ENCODE data around the gene CAV1.
"Not testable (repeated sequence)": the region's sequence is repeated elsewhere in the genome, so short reads cannot be mapped to it uniquely, and the experiment has no call there.

CAV1 gene, protein sequence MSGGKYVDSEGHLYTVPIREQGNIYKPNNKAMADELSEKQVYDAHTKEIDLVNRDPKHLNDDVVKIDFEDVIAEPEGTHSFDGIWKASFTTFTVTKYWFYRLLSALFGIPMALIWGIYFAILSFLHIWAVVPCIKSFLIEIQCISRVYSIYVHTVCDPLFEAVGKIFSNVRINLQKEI

DNA sequence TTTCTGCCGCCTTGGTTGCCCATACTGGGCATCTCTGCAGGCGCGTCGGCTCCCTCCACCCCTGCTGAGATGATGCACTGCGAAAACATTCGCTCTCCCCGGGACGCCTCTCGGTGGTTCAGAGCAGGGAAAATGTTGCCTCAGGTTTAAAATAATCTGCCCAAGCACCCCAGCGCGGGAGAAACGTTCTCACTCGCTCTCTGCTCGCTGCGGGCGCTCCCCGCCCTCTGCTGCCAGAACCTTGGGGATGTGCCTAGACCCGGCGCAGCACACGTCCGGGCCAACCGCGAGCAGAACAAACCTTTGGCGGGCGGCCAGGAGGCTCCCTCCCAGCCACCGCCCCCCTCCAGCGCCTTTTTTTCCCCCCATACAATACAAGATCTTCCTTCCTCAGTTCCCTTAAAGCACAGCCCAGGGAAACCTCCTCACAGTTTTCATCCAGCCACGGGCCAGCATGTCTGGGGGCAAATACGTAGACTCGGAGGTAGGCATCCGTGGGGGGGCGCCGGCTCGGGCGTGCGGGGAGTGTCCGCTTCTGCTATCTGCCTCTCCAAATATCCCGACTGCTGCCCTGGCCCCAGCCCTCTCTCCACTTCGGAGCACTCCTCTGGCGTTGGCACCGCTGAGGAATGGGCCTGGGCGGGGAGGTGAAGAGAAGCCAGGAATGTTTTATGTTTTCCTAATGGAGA, at the start of gene CAV1:
Gene CAV1 (plus strand): TSS at position 428 of the 689 bp plus-strand sequence. CDS start 27 bp downstream, at position 455.
- DNase-seq = no peak

DNA sequence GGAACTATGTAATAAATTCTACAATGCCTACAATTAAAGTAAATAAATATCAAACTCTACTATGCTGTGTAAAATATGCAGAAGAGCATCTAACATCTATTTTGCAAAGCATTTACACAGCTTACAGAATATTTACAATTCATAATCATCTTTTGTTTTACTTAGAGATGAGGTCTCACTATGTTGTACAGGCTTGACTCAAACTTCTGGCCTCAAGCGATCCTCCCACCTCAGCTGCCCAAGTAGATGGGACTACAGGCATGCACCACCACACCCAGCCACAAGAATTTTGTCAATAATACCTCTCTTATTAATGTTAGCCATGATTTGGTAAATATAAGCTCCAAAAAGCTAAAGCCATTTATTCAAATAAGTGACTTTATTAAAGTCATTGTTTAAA, 47.2 kb upstream of the CAV1 start:
- DNase-seq = no peak

DNA sequence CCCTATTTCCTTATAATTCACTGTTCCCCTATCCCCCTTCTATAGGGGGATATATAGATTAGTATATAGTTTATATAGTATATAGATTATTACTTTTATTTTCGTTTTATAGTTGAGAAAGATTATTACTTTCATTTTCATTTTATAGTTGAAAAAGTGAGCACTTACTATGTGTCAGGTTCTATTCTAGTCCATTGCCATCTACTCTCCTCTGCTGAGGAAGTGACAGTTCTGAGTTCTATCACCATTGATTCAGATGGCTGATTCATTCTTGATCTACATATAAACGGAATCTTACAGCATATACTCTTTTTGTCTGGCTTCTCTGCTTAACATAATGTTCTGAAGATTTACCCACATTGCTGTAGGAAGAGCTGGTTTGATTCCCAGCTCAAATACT, 46.0 kb upstream of the CAV1 start:
- no peak for DNase-seq

DNA sequence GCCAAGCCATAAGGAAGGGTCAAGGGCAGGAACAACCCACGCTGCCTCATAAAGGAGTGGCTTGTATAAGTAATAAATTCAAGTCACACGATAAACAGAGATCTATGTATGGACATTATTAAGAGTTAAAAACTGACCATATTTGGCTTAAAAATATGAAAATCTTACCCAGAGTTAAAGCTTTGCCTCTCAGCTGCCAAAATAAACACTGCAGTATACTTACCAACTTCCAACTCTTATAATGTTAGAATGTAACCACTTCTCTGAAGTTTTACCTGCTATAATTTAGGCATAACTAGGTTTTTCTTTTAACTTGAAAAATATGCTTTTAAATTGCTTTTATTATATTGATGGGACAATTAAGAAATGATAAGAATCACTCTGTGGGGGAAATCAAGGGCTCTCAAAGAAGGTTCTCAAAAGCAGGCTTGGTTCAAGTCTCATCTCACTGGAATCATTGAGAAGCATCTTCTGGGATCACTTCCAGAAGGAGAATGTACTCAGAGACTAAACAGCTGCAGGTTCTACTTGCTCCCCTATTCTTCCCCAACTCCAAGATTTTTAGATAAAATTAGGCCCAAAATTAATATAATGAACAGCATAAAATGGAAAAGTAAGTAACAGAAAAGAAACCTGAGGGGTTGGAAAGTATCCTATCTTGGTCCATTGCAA, 41.4 kb upstream of the CAV1 start:
- DNase-seq = no peak

DNA sequence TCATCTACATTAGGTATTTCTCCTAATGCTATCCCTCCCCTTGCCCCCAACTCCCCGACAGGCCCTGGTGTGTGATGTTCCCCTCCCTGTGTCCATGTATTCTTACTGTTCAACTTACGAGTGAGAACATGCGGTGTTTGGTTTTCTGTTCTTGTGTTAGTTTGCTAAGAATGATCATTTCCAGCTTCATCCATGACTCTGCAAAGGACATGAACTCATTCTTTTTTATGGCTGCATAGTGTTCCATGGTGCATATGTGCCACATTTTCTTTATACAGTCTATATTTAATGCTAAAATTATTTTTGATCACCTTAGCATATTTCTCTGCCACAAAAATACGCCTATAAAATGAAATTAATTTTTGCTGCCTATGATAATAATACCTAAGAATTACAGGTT, 40.4 kb upstream of the CAV1 start:
- DNase-seq = not testable (repeated sequence)

DNA sequence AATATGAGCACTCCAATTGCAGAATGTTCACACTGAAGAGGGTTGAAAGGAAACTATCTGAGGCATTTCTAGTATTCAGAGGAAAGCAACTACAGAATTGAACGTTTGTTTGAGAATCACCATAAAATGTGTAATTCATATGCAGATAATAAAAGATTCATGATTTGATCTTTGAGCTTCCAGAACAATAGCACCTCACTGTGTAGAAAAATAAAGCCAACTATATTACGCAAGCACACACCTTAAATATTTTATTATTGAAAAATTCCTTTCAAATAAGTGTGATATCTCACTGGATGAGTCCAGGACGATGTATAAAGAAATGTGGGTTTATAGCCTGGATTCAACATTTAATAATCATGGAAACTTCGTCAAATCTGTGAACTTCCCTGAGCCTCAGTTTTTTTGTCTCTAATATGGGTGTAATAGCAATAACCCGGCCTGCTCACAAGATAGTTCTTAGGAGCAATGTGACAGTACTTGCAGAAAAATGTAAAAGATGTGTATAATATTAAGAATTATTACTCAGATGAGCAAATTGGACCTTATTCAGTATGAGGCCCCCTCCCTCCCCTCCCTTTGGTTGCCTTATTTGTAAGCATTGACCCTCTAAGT, 36.8 kb upstream of the CAV1 start:
- DNase-seq = no peak

DNA sequence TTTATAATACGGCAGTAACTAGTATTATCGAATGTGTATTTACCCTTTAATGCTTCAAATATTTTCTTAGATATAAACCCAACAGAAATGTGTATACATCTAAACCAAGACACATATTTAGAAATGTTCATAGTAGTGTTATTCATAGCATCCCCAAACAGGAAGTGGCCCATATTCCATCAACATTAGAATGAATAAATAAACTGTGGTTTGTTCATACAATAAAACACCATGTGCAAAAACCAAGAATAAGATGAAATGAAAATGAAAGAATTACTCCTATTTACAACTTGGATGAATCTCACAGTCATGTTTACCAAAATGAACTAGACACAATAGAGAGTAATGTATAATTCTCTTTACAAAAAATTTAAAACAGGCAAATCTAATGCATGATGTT, 34.5 kb upstream of the CAV1 start:
- no peak for DNase-seq

DNA sequence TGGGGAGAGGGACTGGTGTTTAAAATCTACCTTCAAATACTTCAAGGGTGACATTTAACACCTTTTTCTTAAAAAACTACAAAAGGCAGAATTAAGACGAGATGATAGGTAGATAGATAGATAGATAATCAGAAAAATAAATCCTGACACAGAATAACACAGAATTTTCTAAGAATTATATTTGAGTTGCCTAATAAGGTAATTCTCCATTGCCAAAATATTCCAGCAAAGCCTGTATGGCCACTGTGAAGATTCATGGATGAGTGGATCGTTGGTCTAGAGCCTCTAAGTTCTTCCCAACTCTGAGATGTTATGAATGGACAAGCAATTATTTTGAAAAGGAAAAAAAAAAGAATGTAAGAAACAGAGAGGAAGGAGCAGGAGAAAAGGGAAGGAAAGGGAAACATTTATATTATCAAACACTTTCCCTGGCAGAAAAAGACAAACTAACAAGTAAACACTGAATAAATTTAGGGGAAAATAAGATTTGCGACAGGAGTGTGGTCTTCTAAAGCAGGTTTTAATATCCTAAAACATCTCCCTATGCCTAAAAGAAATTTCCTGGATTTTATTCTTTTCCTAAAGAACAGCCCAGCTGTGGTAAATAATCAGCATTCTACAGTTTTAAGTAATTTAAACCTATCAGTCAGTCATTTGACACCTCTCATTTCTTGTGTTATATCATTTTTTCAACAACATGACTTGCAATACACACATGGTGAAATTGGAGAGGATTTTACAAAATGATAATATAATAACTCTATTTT, 32.8 kb upstream of the CAV1 start:
- no peak for DNase-seq

DNA sequence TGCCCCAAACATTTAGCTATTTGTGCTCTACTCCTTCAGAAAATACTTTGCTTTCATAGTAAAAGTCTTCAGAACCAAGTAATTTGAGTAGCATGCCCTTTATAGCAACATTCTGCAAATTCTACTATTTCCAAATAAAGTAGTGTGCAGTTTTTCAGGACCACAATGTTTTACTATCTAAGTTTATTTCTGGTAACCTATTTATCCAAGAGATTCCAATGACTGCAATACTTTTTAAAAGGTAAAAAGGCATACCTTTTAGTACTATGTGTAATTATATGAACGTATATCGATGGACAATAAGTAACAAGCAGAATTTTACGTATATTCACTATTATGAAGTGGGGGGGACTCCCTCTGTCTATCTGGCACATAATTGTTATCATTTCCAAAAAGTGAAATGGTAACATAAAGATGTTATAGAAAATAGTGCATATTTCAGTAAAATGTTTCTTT, 32.2 kb upstream of the CAV1 start:
- no peak for DNase-seq

DNA sequence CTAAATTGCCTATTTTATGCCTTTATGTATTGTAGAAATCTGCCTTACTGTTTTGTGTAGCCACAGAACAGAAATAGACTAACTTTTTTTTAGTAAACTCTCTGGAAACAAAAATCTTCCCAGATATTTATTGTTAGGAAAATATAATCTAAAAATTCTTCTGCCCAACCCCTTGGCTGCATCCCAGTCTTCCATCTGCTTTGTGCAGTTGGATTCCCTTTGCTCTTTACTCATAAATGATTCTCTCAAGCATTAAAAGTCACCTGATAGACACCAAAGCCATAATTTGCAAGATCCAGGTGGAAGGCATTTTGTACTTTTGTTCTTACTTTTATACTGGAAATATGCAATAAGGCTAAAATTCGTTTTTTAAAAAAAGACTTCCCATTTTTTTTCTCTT, 31.4 kb upstream of the CAV1 start:
- no peak for DNase-seq

DNA sequence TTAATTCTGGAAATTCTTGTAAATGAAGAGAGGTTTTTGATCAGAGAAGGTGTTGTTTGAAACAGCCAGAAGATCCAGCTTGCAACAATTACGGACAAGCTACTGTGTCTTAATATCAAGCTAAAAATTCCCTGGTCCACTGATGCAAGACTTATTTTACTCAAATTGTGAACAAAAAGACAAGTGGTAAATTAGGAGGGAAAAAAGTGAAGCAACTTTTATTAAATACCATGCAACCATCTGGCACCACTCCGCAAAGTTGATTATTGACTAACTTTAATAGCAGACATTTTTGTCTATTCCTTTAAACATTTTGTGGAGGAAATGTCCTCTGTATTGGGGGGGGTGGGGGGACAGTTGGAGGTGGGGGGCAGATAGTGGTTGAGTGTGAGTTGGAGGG, 30.4 kb upstream of the CAV1 start:
- DNase-seq = no peak

DNA sequence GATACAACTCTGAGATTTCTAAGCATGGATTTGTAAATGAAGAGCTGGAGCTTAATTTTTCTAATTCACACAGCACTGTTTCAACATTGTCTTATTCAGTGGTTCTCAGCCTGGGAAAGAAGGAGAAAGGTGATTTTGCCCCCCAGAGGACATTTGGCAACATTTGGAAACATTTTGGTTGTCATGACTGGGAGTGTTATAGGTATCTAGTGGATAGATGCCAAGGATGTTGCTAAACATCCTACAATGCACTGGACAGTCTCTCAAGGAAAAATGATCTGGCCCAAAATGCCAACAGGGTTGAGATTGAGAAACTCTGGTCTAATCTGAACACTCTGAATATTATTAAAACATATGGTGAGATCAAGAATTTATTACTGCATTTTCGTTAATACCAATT, 29.1 kb upstream of the CAV1 start:
- no peak for DNase-seq

DNA sequence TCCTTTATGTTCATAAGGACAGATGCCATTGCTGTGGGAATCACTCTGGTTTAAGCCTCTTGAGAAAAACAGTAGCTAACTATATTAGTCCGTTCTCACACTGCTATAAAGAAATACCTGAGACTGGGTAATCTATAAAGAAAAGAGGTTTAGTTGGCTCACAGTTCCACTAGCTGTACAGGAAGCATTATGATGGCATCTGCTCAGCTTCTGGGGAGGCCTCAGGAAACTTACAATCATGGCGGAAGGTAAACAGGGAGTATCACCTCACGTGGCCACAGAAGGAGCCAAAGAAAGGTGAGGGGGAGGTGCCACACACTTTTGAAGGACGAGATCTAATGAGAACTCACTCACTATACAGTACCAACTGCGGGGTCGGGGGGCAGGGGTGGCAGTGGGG, 28.2 kb upstream of the CAV1 start:
- no peak for DNase-seq

DNA sequence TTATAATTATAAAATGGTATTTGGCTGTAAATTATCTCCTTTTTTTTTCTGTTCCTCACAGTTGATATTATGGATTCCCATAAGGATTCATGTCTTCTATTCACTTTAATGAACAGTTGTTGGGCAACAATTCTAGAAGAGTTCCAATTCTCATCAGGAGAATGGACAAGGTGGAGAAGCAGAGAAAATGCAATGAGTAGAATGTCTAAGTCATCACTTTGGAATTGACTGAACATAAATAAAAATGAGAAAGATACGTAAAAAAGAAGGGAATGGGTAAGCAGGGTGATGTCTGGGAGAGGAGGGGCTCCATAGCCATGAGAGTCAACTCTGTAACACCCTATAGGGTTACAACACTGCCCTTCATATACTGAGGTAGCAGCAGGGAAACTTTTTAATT, 27.1 kb upstream of the CAV1 start:
- no peak for DNase-seq

DNA sequence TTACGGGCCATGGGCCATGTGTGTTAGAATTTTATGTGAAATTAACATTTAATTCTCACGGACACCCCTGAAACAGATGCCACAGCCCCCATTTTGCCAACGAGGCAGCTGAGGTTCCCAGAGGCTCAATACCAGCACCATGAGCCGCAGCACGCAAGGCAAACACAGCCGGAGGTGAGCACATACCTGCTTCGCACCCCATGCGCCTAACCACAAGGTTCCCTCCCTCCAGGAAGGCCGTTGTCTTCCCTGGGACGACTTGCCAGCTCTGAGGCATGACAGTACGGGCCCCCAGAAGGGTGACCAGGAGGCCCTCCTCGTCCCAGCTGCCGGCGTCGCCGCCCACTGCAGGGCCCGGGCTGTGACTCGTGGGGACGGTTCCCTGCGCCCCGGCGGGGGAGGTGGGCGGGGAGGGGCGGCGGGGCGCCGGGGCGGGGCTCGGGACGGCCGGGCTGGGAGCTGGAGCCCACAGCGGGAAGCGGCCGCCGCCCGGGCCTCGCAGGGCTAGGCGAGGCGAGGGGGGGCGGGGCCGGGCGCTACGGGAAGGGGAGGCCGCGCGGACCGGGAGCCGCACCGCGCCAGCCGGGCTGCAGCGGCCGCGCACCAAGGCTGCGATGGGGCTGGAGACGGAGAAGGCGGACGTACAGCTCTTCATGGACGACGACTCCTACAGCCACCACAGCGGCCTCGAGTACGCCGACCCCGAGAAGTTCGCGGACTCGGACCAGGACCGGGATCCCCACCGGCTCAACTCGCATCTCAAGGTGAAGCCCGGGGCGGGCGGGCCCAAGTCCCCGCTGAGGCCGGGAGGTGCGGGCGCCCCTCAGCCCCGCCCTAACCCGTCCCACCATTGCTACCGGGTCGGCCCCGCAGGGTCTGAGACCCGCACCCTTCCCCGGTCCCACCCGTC, 25.4 kb upstream of the CAV1 start, which contains the start of gene CAV2:
Gene CAV2 (plus strand): TSS at position 571 of the 910 bp plus-strand sequence. CDS start 44 bp downstream, at position 615.
- DNase-seq = no peak

DNA sequence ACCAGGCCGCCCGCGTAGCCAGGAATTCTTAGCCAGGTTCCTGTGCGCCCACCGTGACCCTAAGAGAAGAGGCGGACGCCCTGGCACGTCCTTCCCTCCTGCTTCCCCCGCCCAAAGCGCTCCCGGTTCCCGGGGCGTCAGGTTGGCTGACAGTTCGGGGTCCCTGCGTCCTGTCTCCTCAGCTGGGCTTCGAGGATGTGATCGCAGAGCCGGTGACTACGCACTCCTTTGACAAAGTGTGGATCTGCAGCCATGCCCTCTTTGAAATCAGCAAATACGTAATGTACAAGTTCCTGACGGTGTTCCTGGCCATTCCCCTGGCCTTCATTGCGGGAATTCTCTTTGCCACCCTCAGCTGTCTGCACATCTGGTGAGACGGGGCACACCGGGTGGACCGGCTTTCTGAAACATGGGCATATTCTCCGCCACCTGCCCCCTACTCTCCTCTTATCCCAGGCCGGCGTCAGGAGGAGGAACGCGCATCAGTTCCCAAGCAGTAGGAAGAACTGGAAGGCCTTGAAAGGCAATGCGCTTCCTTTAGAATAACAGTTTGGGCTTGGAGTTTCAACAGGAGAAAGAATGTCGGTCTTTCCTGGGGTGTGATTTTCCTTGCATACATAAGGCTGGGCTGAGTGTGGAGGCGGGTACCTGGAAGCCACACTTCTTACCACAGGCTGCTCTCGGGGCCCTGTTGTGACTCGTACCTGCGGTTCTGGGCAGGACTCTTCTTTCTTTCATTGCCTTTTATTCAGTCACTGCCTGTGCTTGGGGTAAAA, 24.6 kb upstream of the CAV1 start:
- no peak for DNase-seq

DNA sequence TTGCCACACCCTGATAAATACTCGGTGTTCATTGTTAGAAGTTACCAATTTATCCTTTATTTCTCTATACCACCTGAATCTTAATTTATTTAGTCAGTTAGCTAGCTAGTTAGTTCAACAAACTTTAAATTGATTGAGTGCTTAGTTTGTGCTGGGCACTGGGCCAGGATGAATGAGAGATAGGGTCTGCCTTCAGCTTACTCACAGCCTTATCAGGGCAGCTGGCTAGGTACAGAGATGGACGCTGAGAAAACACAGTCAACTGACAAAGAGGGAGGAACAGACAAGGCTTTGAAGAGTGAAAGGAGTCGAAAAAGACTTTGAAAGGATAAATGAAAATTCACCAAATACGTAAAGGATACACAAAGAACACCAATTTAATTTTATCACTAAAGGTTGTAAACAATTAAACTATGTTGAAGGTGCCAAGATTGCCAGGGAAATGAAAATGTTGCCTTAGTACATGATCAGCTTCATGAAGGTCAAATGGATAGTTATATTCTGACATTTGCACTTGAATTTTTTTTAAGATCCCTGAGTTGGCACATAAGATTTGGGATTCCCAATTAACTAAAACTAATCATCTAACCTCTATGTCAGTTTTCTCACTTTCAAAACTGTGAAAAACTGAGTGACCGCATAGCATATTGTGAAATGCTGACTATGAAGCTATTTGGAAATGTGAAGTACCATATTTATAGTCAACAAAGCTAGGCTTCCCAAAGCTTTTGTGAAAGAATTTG, 23.2 kb upstream of the CAV1 start:
- DNase-seq = no peak

DNA sequence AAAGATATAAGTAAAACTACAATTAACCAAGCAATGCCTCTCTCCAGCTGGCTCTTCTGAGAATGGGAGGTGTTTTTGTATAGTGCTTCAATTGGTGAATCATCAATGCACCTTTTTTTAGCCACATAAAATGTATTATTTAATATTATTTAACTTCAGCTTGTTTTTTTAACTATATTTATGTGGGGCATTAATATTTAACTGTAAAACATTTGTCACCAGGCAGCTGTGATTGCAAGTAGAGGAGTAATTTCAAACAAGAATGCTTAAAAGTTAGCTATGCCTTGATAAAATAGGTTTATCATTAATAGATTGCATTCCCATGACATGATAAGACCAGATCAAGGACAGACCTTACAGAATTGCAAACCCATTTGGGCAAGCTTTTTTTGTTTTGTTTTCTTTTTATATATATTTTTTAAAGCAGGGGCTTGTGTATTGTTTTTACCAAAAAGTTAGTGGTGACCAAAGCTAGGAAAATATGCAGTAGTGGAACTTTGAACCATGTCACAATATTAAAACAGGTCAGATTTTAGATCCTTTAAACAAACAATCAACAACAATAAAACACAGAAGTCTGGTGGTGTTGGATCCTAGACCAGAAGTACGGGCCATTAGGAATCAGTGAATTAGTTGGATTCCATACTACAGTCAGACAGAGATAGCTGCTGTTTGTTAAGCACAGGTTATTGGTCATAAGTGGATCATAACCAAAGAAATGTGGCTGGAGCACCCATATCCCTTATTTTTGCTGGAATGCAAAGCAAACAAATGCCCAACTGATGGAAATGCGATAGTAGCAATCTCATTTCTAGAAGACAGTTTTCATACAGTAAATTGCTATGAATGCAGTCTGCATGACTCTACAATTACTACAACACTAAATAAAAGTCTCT, 22.4 kb upstream of the CAV1 start:
- no peak for DNase-seq

DNA sequence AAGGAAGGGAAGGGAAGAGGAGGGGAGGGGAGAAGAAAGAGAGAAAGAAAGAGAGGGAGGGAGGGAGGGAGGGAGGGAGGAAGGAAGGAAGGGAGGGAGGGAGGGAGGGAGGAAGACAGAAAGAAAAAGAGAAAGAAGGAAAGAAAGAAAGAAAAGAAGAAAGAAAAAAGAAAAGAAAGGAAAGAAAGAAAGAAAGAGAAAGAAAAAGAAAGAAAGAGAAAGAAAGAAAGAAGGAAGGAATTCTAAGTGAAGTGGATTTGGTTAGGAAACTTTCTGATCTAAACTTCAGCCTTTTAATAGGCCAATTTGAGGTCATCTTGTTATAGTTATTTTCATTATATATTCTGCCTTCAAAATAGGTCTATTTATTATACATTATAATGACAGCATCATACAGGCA, 21.0 kb upstream of the CAV1 start:
- DNase-seq = no peak

Data from NCI-H1930 (cell line).